ENCODE data around the gene STX1B. TPM values are rescaled to one million over a fixed set of nuclear protein-coding genes. Genes with fewer than 3 reads are reported as not detected.
"Not testable (repeated sequence)": the region's sequence is repeated elsewhere in the genome, so short reads cannot be mapped to it uniquely, and the experiment has no call there.

The STX1B gene
- total RNA-seq, 1 donor from 2014 or later, result 0.41 TPM

DNA sequence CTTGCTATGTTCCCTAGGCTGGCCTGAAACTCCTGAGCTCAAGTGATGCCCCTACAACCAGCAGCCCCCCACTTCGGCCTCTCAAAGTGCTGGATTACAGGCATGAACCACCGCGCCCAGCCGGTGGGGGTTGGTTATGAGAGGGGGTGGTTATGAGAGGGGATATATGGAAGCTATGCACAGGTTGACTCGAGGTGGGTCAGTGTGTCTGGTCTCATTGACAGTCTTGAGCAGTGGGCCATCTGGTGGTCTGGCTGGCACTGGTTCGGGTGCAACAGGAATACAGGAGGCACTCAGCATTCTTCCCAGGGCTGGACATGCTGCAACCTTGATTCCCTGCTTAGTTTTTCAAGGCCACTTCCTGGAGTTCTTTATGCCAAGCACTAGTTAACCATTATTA lies 5.6 kb upstream of the STX1B start:
- no peak for DNase-seq (ENCODE audit: extremely low read depth, low read depth, low spot score)

- not testable (repeated sequence) for DNase-seq (ENCODE audit: extremely low read depth, low read depth, low spot score)
Observed at GRCh38 chr16:31013292-31013691, 2.9 kb upstream of the STX1B start.

- not testable (repeated sequence) for DNase-seq (ENCODE audit: extremely low read depth, low read depth, low spot score)
Observed at GRCh38 chr16:31011815-31012214, 1.4 kb upstream of the STX1B start.

- no peak for DNase-seq (ENCODE audit: extremely low read depth, low read depth, low spot score)
Observed at GRCh38 chr16:31009894-31010584, 399 bp downstream of the STX1B start.

DNA sequence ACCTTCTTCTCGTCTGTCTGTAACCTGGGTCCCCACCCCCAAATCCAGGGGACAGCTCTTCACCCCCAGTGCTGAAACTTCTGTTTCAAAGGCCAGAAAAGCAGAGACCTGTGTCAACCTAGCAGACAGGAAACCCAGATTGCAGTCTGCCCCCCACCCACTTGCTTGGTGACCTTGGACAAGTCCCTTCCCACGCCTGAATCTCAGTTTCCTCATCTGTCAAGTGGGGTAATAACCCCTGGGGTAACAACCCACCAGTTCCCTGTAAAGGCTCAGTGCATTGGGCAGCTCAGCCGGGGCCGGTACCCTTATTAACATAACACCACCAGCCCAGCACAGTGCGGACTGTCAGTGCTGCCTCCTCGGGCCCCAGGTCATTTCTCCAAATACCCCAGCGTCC lies 1.3 kb downstream of the STX1B start:
- DNase-seq (ENCODE audit: extremely low read depth, low read depth, low spot score), result no peak

- no peak for DNase-seq (ENCODE audit: extremely low read depth, low read depth, low spot score)
Observed at GRCh38 chr16:31008551-31008950, 1.9 kb downstream of the STX1B start.

DNA sequence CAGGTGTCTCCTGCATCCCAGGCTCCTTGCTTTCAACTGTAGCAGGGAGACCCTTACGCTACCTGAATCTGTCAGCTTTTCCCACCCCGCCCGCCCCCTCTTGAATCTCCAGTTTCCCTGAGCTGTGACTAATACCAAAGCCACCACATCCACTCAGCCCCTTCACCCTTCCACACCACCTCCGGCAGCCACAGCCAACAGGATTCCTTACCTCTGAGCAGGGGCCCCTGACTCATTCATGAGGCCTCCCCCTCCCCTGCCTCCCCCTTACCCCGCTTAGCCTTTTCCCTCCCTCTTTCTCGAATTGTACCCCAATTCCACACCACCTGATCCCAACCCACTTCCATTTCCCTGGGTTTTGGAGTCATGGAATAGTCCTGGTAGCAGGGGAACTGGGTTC lies 2.3 kb downstream of the STX1B start:
- no peak for DNase-seq (ENCODE audit: extremely low read depth, low read depth, low spot score)

- no peak for DNase-seq (ENCODE audit: extremely low read depth, low read depth, low spot score)
Observed at GRCh38 chr16:31007684-31008083, 2.8 kb downstream of the STX1B start.

- no peak for DNase-seq (ENCODE audit: extremely low read depth, low read depth, low spot score)
Observed at GRCh38 chr16:31006589-31006988, 3.8 kb downstream of the STX1B start.

DNA sequence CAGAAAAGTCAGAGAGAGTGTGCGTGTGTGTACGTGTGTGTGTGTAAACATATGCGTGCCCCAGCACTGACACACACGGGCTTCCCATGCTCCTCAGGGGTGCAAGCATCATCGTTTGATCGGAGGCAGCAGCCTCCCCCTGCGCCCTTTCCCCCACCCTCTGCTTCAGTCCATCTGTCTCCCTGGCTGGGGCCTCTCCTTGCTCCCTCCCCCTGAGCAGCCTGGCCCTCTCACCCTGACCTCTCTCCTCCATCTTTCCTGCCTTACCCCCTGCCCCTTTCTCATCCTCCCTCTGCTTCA lies 4.4 kb downstream of the STX1B start:
- no peak for DNase-seq (ENCODE audit: extremely low read depth, low read depth, low spot score)

- DNase-seq (ENCODE audit: extremely low read depth, low read depth, low spot score), result no peak
Observed at GRCh38 chr16:31005350-31006085, 4.9 kb downstream of the STX1B start.

DNA sequence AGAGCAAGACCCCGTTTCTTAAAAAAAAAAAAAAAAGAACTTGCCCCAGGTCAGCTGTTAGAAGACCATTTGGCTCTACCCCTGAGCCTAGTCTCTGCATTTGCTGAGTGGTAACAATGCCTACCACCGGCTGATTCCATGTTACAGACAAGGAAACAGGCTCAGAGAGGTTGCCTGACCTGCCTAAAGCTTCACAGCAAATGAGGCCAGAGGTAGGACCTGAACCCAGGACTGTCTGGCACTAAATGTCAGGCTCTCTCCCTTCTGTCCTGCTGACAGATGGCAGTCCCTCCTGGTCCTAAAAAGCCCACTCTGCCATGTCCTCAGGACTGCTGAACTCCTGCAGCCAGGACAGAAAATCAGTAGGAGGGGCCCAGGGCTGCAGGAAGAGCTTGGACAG lies 5.8 kb downstream of the STX1B start:
- DNase-seq (ENCODE audit: extremely low read depth, low read depth, low spot score), result no peak

DNA sequence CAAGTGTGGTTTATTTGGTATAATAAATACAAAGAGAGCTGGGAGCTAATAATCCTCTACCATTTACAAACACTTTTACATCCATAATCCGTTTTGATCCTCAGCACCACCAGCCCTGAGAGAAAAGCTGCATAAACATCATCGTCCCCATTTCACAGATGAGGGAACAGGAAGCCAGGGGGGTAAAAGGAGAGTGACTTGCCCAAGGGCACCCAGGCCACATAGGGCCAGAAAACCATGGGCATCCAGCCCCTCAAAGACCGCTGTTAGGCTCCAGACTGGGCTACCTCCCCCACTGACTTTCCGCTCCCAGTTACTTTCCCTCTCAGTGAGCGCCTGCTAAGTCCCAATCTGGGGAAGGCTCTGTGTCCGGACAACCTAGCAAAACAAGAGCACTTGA lies 6.7 kb downstream of the STX1B start:
- DNase-seq (ENCODE audit: extremely low read depth, low read depth, low spot score), result no peak

GRCh38 chr16:31002862-31003341 lies 7.5 kb downstream of the STX1B start:
- DNase-seq (ENCODE audit: extremely low read depth, low read depth, low spot score), result no peak

GRCh38 chr16:31002250-31002700 lies 8.2 kb downstream of the STX1B start:
- no peak for DNase-seq (ENCODE audit: extremely low read depth, low read depth, low spot score)

GRCh38 chr16:31001507-31002249 lies 8.8 kb downstream of the STX1B start:
- no peak for DNase-seq (ENCODE audit: extremely low read depth, low read depth, low spot score)

DNA sequence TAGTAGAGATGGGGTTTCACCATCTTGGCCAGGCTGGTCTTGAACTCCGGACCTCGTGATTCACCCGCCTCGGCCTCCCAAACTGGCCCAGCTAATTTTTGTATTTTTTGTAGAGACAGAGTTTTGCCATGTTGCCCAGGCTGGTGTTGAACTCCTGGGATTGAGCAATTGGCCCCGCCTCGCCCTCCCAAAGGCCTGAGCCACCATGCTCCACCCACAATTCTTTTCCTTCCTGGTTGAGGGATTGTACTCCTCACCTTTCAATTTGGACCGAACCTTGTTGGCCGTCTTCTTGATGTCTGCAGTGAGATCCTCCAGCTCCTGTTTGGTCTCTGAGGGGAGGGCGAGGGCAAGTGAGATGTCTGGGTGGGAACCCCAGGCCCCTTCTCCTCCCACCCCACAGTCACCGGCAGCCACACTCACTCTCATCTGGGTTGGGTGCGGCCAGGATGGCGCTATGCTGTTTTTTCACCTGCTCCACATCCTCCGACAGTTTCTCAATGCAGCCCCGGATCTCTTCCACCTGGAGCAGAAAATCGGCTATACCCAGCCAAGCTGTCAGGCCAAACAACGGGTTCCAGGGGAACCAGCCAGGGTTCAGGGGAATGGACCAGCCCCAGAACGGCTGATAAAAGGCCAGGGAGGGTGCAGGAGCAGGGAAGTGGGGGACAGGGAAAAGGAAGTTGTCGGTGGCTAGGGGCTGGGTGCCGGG lies 9.6 kb downstream of the STX1B start:
- DNase-seq (ENCODE audit: extremely low read depth, low read depth, low spot score), result no peak

- DNase-seq (ENCODE audit: extremely low read depth, low read depth, low spot score), result no peak
Observed at GRCh38 chr16:30998852-30999761, 11.3 kb downstream of the STX1B start.

DNA sequence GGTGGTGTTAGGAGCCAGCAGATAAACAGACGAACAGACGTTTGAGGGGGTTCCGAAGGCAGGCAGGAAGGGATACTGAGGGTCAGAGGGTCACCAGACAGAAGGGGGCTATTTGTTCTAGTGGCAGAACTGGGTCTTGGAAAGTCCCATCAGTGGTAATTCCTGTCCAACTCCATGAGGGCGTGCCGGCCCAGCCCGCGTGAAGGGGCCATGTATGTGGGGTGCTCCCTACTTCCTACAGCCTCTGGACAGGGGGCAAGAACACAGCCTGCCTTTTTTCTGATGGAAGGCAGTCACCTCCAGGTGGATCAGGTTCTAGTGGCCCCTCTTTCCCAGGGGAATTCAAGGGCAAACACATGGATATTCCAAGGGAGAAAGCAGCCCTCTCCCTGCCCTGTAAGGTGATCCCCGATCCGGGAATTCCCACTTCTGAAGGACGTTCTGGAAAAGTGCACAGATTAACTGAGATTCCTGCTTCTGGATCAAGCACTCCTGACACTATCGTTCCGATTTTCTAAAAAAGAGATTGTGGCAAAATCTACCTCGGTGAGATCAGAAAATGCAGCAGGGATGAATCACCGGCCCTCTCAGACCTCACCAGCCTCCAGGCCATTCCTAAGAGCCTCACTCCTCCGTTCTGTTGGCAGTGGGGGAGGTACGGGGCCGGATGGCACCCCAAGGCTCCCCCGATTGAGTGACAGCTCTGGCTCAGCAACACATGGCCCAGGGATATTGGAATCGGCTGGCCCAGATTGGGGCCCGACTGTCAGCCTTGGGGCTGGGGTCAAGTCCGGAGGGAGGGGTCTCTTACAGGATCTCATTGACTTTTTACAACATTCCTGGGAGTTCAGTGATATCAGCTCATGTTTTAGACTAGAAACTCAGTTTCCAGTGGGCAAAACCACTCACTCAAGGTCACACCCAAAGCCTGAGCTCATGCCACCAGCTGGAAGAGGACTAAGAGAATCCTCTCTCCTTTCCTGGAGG lies 12.4 kb downstream of the STX1B start:
- no peak for DNase-seq (ENCODE audit: extremely low read depth, low read depth, low spot score)

All from glomerular endothelial cell (primary cell).